Measurements from ENCODE around the gene MST1. TPM values are rescaled to one million over a fixed set of nuclear protein-coding genes. Genes with fewer than 3 reads are reported as not detected.

MST1 gene
- total RNA-seq, 2 donors from 2014 or later: 8.3 to 9.2 TPM

DNA sequence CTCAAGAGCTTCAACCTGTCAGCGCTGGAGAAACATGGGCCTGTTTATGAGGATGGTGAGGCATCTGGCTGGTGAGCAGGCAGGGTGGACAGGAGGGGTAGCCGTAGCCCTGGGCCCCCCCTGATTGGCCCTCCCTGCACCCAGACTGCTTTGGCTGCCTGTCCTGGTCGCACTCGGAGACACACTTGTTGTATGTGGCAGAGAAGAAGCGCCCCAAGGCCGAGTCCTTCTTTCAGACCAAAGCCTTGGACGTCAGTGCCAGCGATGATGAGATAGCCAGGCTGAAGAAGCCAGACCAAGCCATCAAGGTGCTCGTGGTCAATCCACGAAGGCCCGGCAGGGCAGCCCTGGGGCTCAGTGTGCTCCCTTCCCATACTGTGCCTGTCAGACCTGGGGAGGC is 13.4 kb downstream of the MST1 start:
- H3K4me1 ChIP-seq (ENCODE audit: control insufficient read depth in 1 of 2, low read depth in 2 of 2): peaks cover 11 to 16% of the 10 kb centered on the region in 2 donors
- H3K9me3 ChIP-seq: no peaks in the 10 kb centered on the region
- H3K27ac ChIP-seq: no peak overlapping the region
- TF ChIP-seq, protein P1, sequence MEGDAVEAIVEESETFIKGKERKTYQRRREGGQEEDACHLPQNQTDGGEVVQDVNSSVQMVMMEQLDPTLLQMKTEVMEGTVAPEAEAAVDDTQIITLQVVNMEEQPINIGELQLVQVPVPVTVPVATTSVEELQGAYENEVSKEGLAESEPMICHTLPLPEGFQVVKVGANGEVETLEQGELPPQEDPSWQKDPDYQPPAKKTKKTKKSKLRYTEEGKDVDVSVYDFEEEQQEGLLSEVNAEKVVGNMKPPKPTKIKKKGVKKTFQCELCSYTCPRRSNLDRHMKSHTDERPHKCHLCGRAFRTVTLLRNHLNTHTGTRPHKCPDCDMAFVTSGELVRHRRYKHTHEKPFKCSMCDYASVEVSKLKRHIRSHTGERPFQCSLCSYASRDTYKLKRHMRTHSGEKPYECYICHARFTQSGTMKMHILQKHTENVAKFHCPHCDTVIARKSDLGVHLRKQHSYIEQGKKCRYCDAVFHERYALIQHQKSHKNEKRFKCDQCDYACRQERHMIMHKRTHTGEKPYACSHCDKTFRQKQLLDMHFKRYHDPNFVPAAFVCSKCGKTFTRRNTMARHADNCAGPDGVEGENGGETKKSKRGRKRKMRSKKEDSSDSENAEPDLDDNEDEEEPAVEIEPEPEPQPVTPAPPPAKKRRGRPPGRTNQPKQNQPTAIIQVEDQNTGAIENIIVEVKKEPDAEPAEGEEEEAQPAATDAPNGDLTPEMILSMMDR (IDR thresholded peaks at IDR 0.05): no peak
- H3K4me3 ChIP-seq: no peak overlapping the region
- DNase-seq (ENCODE audit: low spot score): no peak
- H3K36me3 ChIP-seq: peaks cover 47% of the 10 kb centered on the region
- ATAC-seq (ENCODE audit: insufficient number of reproducible peaks, low FRiP score, low read depth): no peak
- no peaks in the 10 kb centered on the region for H3K27me3 ChIP-seq (replicated peaks; ENCODE audit: insufficient read depth)

DNA sequence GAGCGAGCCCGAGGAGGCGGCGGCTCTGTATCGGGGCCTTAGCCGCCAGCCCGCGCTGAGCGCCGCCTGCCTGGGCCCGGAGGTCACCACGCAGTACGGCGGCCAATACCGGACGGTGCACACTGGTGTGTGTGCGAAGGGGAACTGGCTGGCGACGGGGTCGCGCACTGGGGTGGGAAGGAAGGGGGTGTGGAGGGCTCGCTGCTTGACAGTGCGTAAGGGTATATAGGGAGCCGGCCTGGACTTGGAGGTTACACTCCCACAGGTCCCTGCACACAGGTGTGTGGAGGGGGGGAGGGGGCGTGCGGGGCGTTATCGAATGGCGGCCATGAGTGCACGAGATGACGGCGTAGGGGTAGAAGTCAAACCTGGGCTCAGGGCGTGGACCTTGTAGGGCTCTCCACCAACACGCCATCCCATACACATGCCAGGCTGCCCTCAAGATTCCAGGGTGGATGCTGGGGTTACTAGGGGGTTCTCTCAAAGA is 14.7 kb downstream of the MST1 start:
- Histone ChIP-seq H3K27ac (peak overlapping the region; percentile 91 to 94), H3K36me3 (peaks cover 33% of the 10 kb centered on the region), H3K27me3 (replicated peaks; ENCODE audit: insufficient read depth) (no peaks in the 10 kb centered on the region), H3K4me1 (ENCODE audit: control insufficient read depth in 1 of 2, low read depth in 2 of 2) (peaks cover 11 to 16% of the 10 kb centered on the region in 2 donors), H3K4me3 (peak overlapping the region; percentile 80), H3K9me3 (no peaks in the 10 kb centered on the region)
- peak; percentile 19 for ATAC-seq (ENCODE audit: insufficient number of reproducible peaks, low FRiP score, low read depth)
- no peak for DNase-seq (ENCODE audit: low spot score)
- TF ChIP-seq, protein P1 (IDR thresholded peaks at IDR 0.05): no peak

DNA sequence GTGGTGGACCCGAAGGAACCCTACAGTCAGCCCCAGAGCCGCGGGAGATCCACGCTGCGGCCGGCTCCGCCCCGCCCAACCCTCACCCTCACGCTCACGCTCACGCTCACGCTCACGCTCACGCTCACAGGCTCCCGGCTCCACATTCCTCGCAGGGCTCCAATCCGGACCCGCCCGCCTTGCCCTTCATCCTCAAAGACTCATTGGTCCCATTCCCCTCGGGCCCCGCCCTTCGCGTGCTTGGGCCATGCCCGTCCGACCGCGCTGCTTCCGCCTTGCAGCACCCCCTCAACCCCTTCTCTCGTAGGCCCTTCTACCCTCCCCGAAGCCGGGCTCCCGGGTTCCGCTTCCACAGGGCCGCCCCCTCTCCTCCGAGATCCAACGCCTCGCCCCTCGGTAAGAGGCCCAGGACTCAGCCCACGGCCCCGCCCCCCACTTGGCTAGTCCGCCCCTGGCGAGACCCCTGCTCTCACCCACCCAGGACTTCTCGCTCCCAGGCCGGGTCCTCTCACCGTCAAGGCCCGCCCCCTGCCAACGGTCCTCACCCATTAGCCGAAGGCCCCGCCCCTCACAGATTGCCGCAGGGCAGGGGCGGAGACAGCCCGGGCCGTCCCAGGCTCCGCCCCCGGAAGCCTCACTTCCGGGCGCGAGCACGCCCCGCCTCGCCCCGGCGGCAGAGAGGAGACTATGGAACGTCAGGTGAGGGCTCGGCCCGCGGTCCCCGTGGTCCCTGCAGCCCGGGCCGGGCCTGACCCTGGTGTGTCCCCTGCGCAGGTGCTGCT is 15.4 kb downstream of the MST1 start, which contains the start of gene APEH:
APEH (plus strand) TSS at position 637 of the 782 bp plus-strand sequence; CDS start at position 688, 51 bp downstream.
- H3K4me1 ChIP-seq (ENCODE audit: control insufficient read depth in 1 of 2, low read depth in 2 of 2): peaks cover 11 to 16% of the 10 kb centered on the region in 2 donors
- peak within 1 kb of the TSS; percentile 80 for H3K4me3 ChIP-seq
- H3K27me3 ChIP-seq (replicated peaks; ENCODE audit: insufficient read depth): no peaks in the 10 kb centered on the region
- ATAC-seq (ENCODE audit: insufficient number of reproducible peaks, low FRiP score, low read depth) (peak; percentile 74), DNase-seq (ENCODE audit: low spot score) (peak; percentile 91)
- H3K36me3 ChIP-seq: peaks cover 29% of the 10 kb centered on the region
- no peaks in the 10 kb centered on the region for H3K9me3 ChIP-seq
- peak within 1 kb of the TSS; percentile 91 to 94 for H3K27ac ChIP-seq
- TF ChIP-seq, protein P1 (IDR thresholded peaks at IDR 0.05): no peak

DNA sequence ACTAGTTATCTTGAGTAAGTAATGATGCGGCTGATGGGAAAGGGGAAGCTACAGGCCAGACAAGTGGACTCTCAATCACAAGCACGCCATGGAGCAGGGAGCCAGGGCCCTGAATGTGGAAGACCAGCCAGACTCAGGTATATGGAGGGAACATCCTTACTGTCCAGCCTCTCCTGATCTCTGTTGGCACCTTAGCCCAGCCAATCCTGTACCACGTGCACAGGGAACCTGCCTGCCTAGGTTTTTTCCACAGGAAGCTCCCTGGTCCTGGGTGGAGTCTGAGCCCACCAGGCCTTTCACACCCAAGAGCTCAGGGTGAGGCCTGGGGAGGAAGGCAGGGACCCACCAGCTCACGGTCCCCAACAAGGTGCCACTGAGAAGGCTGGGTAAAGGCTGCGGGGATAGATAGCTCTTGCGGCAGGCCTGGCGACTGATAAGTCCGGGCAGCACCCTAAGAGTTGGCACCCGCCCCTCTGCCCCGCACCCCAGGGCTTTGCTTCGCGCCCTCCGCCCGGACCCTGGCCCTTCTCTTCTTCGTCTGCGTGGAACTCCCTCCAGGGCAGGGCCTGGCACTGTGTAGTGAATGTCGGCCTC is 16.1 kb downstream of the MST1 start:
- Histone ChIP-seq H3K36me3 (peaks cover 23% of the 10 kb centered on the region), H3K27me3 (replicated peaks; ENCODE audit: insufficient read depth) (no peaks in the 10 kb centered on the region), H3K9me3 (no peaks in the 10 kb centered on the region), H3K4me1 (ENCODE audit: control insufficient read depth in 1 of 2, low read depth in 2 of 2) (peaks cover 11 to 16% of the 10 kb centered on the region in 2 donors), H3K27ac (peak overlapping the region; percentile 91 to 94), H3K4me3 (peak overlapping the region; percentile 80)
- no peak for ATAC-seq (ENCODE audit: insufficient number of reproducible peaks, low FRiP score, low read depth)
- TF ChIP-seq, protein P1 (IDR thresholded peaks at IDR 0.05): no peak
- DNase-seq (ENCODE audit: low spot score): no peak
